Left kidney (tissue), 2 donors: Measurements from ENCODE around the gene PPFIA1. TPM values are rescaled to one million over a fixed set of nuclear protein-coding genes. Genes with fewer than 3 reads are reported as not detected.

ENCODE experiments used
- DNase-seq: peaks from one replicate; pipeline ENCODE4 v3.0.0-alpha.2; 2013
- polyA plus RNA-seq: library from polyadenylated mRNA; unstranded; fragments of 120-200 nt; gene quantifications from one replicate; pipeline ENCODE4 v1.2.1, GENCODE V29; 2013; ENCODE audit not compliant: insufficient read length

The PPFIA1 gene
- polyA plus RNA-seq, 1 donor: 60.8 TPM

- DNase-seq: no peak
These were observed 84.1 kb downstream of the PPFIA1 start for GRCh38 chr11:70354629-70355028.

GRCh38 chr11:70358753-70359152 lies 88.3 kb downstream of the PPFIA1 start:
- DNase-seq: no peak

GRCh38 chr11:70359451-70360205 lies 89.1 kb downstream of the PPFIA1 start:
- no peak for DNase-seq

DNA sequence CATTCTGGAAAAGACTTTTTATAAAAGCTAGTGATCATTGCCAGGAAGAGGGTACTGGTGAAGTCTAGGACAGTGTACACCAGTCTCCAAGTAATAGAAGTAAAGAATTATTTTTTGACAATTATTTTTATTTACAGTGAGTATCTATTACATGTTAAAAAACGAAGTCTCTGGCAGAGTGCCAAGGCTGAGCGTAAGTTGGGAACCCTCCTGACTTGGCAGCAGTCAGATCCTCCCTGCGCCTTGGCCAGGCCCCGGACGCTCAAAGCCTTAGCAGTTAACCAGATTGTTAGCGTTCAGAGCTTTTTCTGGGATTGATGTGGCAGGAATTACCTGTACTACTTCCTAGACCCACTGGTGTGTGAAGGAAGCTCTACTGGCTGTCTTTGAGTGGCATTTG lies 89.7 kb downstream of the PPFIA1 start:
- no peak for DNase-seq

DNA sequence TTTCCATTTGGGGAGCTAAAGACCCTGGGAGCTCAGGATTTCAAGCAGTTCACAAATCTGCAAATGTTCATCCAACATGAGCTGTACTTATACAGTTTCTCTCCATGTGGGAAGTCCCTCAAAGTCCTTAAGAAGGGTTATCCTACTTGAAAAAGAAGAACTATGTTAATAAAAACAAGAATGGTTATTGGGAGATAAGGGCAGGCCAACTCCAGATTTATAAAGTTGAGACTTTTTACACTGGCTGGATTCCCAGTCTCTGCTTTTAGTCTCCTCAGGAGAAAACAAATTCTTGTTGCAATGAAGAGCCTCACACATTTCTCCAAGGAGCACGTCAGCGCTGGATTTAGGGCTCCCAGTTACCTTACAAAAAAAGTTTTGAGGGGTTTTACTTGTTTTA lies 93.7 kb downstream of the PPFIA1 start:
- no peak for DNase-seq

DNA sequence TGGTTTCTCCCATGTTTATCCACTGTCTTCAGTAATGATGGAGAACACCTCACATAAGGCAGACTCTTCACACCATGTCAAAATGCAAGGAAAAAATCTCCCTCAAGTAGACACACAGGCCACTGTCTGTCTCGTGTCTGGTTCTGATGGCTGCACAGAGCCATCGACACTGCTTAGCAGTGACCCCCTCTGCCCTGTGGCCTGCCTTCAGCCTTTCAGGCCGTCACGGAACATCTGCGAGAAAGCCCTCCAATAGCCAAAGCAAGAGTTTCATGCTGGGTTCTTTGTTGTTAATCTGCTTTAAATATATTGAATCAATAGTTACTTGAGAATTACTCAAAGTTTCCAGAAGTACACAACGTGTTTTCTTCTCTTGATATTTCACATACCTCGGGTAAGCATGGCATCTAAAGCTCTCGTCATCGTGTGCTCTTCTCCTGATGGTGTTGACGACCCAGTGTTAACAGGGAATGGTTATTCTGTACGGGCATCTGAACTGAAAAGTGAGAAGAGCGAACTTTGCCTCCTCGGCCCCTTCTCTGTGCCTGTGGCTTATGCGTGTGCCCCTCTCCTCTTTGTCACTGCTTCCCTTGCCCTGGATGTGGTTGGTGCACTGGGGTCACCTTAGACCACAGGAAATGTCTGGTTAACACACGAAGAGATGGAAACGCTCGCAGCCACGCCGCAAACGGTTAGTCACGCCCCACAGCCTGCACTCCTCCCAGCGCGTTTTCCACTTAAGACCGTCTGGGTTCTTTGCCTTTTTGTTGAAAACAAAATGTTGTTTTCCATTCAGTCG lies 94.5 kb downstream of the PPFIA1 start:
- no peak for DNase-seq

DNA sequence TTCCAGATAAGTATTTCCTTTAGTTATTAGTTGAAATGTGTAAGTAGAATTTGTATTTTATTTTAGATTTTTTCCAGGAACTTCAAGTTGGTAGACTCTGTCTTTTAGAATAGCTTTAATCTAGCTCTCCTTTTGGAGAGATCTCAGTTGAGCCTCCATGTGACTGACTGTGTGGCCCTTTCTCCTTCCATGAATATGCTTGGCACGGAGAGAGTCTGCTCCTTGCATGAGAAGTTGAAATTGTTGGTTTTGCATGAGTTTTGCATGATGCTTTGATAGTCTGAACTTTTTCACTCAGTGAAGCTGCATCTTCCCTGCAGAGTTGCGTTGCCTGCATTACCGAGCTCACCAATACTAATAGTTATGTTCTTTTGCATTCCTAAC lies 95.0 kb downstream of the PPFIA1 start:
- DNase-seq: no peak

DNA sequence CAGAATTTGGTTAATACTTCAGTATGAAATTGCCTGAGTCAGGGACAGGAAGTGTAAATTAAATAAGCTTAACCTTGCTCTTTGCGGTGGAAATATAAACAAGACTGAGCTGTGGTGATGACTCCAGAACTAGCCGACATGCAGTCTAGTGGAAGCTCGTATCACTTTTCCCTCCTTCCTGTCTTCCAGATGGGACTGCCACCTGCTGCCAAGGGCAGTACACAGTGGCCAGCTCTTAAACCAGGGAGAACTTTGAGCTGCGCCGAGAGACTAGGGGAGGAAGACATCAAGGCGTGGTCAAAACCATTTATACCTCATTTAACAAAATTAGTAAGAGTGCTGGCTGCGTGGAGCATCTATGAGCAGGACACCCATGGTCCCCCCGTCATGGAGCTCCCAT lies 96.6 kb downstream of the PPFIA1 start:
- no peak for DNase-seq

- no peak for DNase-seq
These were observed 98.5 kb downstream of the PPFIA1 start for GRCh38 chr11:70368961-70369360.

DNA sequence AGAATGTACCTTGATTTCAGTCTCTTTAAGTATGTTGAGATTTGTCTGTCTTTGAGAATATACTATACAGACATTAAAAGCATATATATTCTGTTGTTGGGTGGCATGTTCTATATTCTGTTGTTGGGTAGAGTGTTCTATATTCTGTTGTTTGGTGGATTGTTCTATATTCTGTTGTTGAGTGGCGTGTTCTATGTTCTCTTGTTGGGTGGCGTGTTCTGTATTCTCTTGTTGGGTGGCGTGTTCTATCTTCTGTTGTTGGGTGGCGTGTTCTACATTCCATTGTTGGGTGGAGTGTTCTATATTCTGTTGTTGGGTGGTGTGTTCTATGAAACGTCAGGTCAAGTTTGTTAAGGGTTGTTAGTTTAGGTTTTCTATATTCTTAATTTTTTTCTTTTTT lies 100.8 kb downstream of the PPFIA1 start:
- DNase-seq: no peak

GRCh38 chr11:70372076-70372475 lies 101.6 kb downstream of the PPFIA1 start:
- no peak for DNase-seq

DNA sequence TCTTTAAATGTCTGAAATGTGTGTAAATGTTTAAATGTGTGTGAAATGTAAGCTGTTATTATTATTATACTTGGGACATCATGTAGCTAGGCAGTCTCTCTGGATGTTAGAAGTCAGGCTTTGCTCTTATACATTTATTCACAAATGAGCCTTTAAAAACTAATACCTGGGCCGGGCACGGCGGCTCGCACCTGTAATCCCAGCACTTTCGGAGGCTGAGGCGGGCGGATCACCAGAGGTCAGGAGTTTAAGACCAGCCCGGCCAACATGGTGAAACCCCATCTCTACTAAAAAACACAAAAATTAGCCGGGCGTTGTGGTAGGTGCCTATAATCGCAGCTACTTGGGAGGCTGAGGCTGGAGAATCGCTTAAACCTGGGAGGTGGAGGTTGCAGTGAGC lies 106.1 kb downstream of the PPFIA1 start:
- no peak for DNase-seq

- no peak for DNase-seq
These were observed 107.2 kb downstream of the PPFIA1 start for GRCh38 chr11:70377645-70378044.

GRCh38 chr11:70378506-70379134 lies 108.1 kb downstream of the PPFIA1 start:
- no peak for DNase-seq

DNA sequence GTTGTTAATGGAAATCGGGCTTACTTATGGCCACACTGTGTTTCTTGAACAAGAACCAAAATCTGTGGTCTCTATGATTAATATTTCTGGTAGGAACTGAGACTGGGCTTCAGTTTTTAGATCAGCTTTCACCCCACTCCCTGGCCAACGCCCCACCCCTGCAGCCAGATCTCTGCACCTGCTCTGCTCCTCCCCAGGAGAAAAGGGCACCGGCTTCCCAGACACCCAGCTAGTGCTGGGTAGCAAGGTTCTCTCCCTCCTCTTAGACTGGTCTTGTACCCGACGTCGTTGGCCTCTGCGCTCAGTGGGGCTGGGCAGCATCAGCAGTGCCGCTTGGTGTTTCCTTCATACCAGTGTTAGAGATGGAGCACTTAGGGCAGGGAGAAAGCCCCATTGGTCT lies 110.9 kb downstream of the PPFIA1 start:
- DNase-seq: no peak

DNA sequence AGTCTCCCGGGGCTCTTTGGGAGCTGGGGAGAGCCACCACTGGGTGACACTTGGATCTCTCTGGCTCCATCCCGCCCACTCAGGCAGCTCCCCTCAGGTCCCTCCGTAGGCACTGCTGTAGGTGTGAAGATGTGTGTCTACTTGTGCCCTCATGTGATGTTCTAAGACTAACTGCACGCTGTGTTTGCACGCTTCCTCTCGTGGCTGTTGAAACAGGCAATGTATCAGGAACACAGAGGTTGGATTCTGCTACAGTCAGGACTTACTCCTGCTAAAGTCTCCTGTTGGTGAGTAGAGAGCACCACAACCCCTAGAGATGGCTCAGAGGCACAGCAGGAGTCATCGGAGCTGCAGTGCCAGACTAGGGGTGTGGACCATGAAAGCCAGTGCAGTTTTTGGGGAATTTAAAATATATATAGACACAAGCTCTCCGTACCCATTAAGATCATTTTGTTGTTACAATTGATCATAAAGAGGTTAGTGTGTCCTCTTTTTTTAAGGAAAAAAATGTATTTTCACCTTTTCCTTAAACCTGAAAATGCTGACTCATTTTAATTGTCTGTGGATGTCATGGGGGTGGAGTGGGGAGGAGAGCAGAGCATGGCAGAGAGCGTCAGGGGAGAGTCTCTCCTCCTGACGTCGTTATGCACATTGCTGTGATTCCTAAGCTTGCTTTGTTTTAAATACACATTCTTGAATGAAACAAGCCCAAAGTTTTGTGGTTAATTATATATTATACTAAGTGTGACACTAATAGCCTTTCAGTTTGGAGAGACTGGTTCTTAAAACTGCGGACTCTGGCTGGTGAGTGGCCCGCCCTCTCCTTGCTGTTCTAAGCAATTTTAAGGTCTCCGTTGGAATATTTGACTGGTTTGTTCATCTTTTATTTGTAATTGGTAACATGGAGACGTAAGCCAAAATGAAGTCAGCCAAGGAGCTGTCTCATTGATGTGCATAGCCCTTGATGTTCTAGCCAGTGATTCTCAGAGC lies 111.7 kb downstream of the PPFIA1 start:
- no peak for DNase-seq

- DNase-seq: no peak
These were observed 113.4 kb downstream of the PPFIA1 start for GRCh38 chr11:70383664-70384565.

DNA sequence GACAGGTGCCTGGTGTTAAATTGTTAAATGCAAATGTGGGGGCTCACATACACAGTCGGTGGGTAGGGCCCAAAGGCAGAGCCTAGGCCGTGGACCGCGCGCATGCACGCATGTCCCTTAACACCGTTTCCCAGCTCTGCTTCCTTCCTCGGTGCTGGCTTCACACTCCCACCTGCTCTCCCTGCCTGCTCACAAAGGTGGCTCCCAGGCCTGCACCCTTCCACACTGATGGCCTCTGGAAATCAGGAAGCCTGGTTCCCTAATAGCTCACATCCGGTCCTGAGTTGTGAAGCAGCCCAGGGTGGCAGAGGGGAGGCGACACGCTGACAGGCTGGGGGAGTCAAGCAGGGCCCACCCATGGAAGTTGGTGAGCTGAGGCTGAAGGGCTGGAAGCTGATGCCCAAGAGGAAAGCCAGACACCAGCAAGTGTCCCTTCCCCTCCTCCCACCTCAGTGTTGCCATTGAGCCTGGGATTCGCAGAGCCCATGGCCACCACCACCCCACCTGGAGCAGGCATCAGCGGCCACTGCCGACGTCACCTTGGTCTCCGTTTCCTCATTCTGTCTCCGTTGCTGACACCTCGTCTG lies 114.2 kb downstream of the PPFIA1 start:
- DNase-seq: no peak

- no peak for DNase-seq
These were observed 117.1 kb downstream of the PPFIA1 start for GRCh38 chr11:70387564-70387963.

DNA sequence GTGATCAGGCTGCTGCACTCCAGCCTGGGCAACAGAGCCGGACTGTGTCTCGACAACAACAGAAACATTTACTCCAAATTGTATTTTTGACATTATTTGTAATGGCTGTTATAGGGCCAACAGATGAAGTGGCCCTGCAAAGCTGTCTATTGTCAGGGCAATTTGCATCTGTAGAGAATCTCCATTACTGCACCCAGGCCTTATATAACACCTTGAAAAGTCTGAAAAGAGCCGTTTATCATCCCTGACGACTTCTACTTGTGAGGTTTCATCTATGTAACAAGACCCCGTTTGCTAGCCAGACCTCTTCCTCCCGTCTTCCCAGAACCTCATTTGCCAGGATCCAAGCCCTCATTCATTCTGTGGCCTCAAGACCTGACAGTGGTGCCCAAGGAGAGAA lies 118.7 kb downstream of the PPFIA1 start:
- no peak for DNase-seq
